Measurements from ENCODE around the gene ELMO3. TPM values are rescaled to one million over a fixed set of nuclear protein-coding genes. Genes with fewer than 3 reads are reported as not detected.

The ELMO3 gene
- total and polyA plus RNA-seq, 2 of the 4 experiments (the other 2 are of a cell fraction): 0.36 to 1.6 TPM

DNA sequence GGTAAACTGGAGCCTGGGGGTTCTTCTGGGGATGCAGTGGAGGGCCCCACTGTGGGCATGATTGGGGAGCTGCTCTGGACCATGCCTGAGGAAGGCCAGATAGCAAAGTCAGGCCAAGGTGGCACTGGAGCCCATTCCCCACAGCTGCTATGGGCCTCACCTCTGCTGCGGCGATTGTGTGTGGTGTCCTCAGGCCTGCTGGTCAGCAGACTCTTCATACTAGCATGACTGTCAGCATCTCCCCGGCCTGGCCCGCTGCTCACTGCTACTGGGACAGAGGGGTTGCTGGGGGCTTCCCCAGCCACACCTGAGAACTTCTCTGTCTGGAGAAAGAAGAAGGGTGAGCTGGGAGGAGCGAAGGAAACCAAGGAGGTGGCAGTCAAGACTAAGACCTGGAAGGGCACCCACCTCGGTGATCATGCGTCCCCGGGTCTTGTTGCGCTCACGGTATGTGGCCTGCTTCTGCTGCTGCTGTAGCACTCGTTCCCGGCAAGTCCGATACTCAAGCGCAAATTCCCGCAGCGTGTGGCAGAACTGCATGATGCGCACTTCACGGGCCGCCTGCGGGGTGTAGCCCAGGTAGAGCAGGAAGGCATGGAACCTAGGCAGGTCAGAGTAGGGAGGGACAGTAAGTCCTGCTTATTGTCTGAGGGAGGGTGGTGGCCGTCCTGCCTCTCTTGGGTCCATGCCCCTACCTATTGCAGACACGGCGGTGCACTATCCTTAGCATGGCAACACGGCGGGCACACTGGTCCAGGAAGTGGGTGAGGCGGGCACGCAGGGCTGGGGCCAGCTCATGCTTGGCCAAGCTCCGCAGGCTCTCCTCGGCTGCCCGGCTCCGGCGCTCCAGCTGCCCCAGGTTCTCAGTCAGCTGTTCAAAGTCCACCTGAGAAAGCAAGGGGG lies 31.2 kb downstream of the ELMO3 start:
- Histone ChIP-seq H2BK5ac (ENCODE audit: low read depth, low read length, poor library complexity, severe bottlenecking) (no peak overlapping the region), H3K4me1 (ENCODE audit: control insufficient read depth, insufficient read depth, low read length) (peaks cover 12% of the 10 kb centered on the region), H3K18ac (ENCODE audit: low read depth, low read length) (no peak overlapping the region), H4K20me1 (ENCODE audit: insufficient read depth, low read length) (peaks cover 7% of the 10 kb centered on the region; the same call in 1 of the 2 replicates), H3K79me1 (ENCODE audit: low read depth in 1 of 2, low read length in 2 of 2) (peaks cover 27 to 65% of the 10 kb centered on the region in 2 experiments), H3K27me3 (ENCODE audit: control insufficient read depth, insufficient read depth, low read length) (no peaks in the 10 kb centered on the region), H2BK20ac (ENCODE audit: low read depth, low read length) (no peak overlapping the region), H2AFZ (replicated peaks; ENCODE audit: low read length, poor library complexity) (no peak overlapping the region), H2AK9ac (replicated peaks; ENCODE audit: low read depth, low read length, poor library complexity) (peak overlapping the region; percentile 1), H3K4ac (ENCODE audit: low read depth, low read length) (no peak overlapping the region), H3K9me3 (ENCODE audit: control insufficient read depth, insufficient read depth, low read length) (no peaks in the 10 kb centered on the region), H3K23ac (ENCODE audit: low read depth, low read length) (no peak overlapping the region), H2BK15ac (ENCODE audit: low read depth, low read length) (no peak overlapping the region), H3K9ac (ENCODE audit: low read depth, low read length) (no peak overlapping the region), H4K8ac (ENCODE audit: low read depth in 2 of 2, low read length in 2 of 2) (no peak overlapping the region), H3K36me3 (ENCODE audit: control insufficient read depth, insufficient read depth, low read length) (peaks cover 59% of the 10 kb centered on the region), H4K5ac (ENCODE audit: low read depth, low read length) (no peak overlapping the region), H3K4me3 (ENCODE audit: insufficient read depth, low read depth, low read length) (no peak overlapping the region), H3K14ac (replicated peaks; ENCODE audit: low read depth, low read length) (no peak overlapping the region), H4K91ac (ENCODE audit: insufficient read depth, low read depth, low read length) (no peak overlapping the region), H3K9me1 (ENCODE audit: insufficient read depth, low read length) (peaks cover 12% of the 10 kb centered on the region), H3K4me2 (ENCODE audit: low read depth, low read length) (no peak overlapping the region), H3K27ac (ENCODE audit: insufficient read depth, low read length) (no peak overlapping the region), H3K56ac (ENCODE audit: extremely low read depth, insufficient read depth, low read length) (no peak overlapping the region), H2AK5ac (ENCODE audit: low read depth, low read length) (no peak overlapping the region), H2BK120ac (ENCODE audit: low read depth, low read length) (no peak overlapping the region)
- dilution Hi-C loops (cut with HindIII; ENCODE audit: low sequenced_read_pairs, unreplicated experiment): no loop called here
- ATAC-seq (ENCODE audit: low read depth) (no peak), DNase-seq (no peak)
- WGBS, 2 experiments (ENCODE audit: extremely low coverage in 2 of 2, insufficient read length in 1 of 2): 96% methylated on average over 24 of the region's 32 CpGs; no CpG with 5 or more reads in 1 of the 2 experiments
- BruUV-seq (replicated peaks): no TSS peak
- ChIA-PET POLR2A (ENCODE audit: unreplicated experiment) (no interaction called here), CTCF (no interaction called here)
- in situ Hi-C loops (cut with MboI; ENCODE audit: low sequenced_read_pairs): no loop called here
- intact Hi-C loops (cut with micrococcal nuclease): no loop called here
- TF ChIP-seq RFX5 (IDR thresholded peaks at IDR 0.05; ENCODE audit: low read depth, low read length) (no peak), MAZ (IDR thresholded peaks at IDR 0.05; ENCODE audit: borderline replicate concordance, low read depth, low read length) (no peak), NFE2L2 (IDR thresholded peaks at IDR 0.05; ENCODE audit: low read depth, low read length) (no peak), BHLHE40 (IDR thresholded peaks at IDR 0.05; ENCODE audit: low read depth, low read length) (no peak), USF2 (IDR thresholded peaks at IDR 0.05; ENCODE audit: low read depth, low read length) (no peak), MXI1 (IDR thresholded peaks at IDR 0.05; ENCODE audit: borderline replicate concordance, low read depth, low read length) (no peak), FOS (IDR thresholded peaks at IDR 0.05; ENCODE audit: low read depth, low read length) (no peak), RAD21 (IDR thresholded peaks at IDR 0.05; ENCODE audit: low read length) (no peak), RCOR1 (IDR thresholded peaks at IDR 0.05; ENCODE audit: insufficient replicate concordance, low read length) (no peak), ELK1 (IDR thresholded peaks at IDR 0.05; ENCODE audit: borderline replicate concordance, low read depth, low read length) (no peak), MAFK (IDR thresholded peaks at IDR 0.05; ENCODE audit: low read depth, low read length) (no peak), CHD1 (IDR thresholded peaks at IDR 0.05; ENCODE audit: low read depth, low read length) (no peak), POLR2A (IDR thresholded peaks at IDR 0.05; ENCODE audit: low read depth, low read length) (no peak), SMC3 (IDR thresholded peaks at IDR 0.05; ENCODE audit: low read depth, low read length) (no peak)

Measured in IMR-90 (cell line).